SK-N-MC (cell line): ENCODE measurements around the gene IVL.

Experiments used
- DNase-seq: peaks from one replicate; pipeline ENCODE4 v3.0.0-alpha.2; 2011; ENCODE audit warnings: low read depth, low spot score
- H3K27ac ChIP-seq: fragments of 200-600 bp; sonication (generic); 2 replicates; pipeline ENCODE4 v1.5.1; 2016; ENCODE audit warnings: mixed run types
- H3K36me3 ChIP-seq: fragments of 200-600 bp; sonication (generic); 2 replicates; pipeline ENCODE4 v1.6.1; 2017; ENCODE audit warnings: antibody characterized with exemption, low read length, mixed read lengths; ENCODE audit not compliant: insufficient read depth
- H3K4me3 ChIP-seq: fragments of 200-600 bp; sonication (generic); 2 replicates; pipeline ENCODE4 v1.5.1; 2016
- H3K9ac ChIP-seq: fragments of 200-600 bp; sonication (generic); 2 replicates; pipeline ENCODE4 v1.8.0; 2017; ENCODE audit warnings: mixed run types, mixed read lengths; ENCODE audit not compliant: insufficient read length
- H3K9me3 ChIP-seq: fragments of 200-600 bp; sonication (generic); 2 replicates; pipeline ENCODE4 v1.6.1; 2017; ENCODE audit warnings: low read depth, mild to moderate bottlenecking, antibody characterized with exemption, low read length, moderate library complexity, mixed read lengths
- EZH2 ChIP-seq: fragments of 200-600 bp; sonication (generic); IDR thresholded peaks from one replicate; pipeline ENCODE4 v1.6.1; 2017; ENCODE audit warnings: antibody characterized with exemption
- FOXP2 ChIP-seq: optimal IDR thresholded peaks from 2 replicates; pipeline ENCODE3; 2011; ENCODE audit warnings: mild to moderate bottlenecking, moderate library complexity; ENCODE audit not compliant: insufficient read depth; ENCODE audit errors: extremely low read length, control extremely low read depth
- POLR2AphosphoS5 ChIP-seq: IDR thresholded peaks from 2 replicates; pipeline ENCODE4 v1.6.1; 2012; ENCODE audit warnings: mild to moderate bottlenecking, low read depth, low read length, borderline replicate concordance

Gene IVL

DNA sequence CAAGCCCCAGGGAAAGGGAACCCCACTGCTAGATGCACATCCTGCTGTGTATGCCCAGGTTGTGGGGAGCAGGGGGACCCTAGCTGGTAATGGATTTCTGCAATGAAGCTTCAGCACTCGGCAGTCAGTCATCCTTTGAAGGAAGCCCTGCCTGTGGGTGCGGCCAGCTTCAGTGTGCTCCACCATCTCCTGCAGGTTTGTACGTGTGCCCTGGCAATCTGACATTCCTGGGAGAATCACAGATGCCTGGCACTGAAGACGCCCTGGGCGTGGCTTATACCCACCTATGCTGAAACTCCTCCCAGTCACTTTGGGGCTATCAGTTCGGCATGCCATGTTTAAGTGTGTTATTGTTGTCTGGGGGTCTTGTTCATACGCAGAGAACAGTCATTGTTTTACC lies 45.4 kb downstream of the IVL start:
- Histone ChIP-seq H3K36me3 (no peaks in the 10 kb centered on the region), H3K9ac (no peak overlapping the region), H3K4me3 (no peak overlapping the region), H3K9me3 (no peaks in the 10 kb centered on the region), H3K27ac (no peak overlapping the region)
- TF ChIP-seq POLR2AphosphoS5 (no peak), FOXP2 (no peak), EZH2 (no peak)
- no peak for DNase-seq

GRCh38 chr1:152954436-152954835 lies 46.1 kb downstream of the IVL start:
- DNase-seq = no peak
- H3K27ac ChIP-seq = no peak overlapping the region
- no peaks in the 10 kb centered on the region for H3K36me3 ChIP-seq
- no peak overlapping the region for H3K9ac ChIP-seq
- no peak for TF ChIP-seq FOXP2
- no peak for TF ChIP-seq EZH2
- TF ChIP-seq POLR2AphosphoS5 = no peak
- H3K4me3 ChIP-seq = no peak overlapping the region
- no peaks in the 10 kb centered on the region for H3K9me3 ChIP-seq

- no peak for DNase-seq
- Histone ChIP-seq H3K27ac (no peak overlapping the region), H3K9ac (no peak overlapping the region), H3K36me3 (no peaks in the 10 kb centered on the region), H3K9me3 (no peaks in the 10 kb centered on the region), H3K4me3 (no peak overlapping the region)
- TF ChIP-seq FOXP2 (no peak), EZH2 (no peak), POLR2AphosphoS5 (no peak)
Observed at GRCh38 chr1:152957561-152957960, 49.2 kb downstream of the IVL start.

DNA sequence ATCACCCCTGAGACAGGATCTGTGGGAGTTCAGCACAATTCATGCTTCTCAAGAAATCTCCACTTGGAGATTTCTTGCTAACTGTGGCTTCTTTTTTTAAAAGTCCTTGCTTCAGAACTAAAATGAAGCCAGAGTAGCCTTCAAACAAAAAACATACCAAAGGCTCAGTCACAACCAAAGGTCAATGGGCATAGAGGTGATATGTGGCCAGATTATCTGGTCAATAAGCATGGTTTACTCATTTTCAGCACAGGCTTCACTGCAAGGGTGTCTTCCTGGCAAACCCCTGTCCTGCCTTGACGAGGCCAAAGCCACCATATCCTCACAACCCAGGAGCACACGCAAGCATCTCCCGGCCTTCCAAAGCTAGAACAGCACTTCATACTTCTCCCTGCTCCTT lies 50.9 kb downstream of the IVL start:
- no peak for DNase-seq
- no peaks in the 10 kb centered on the region for H3K36me3 ChIP-seq
- no peak overlapping the region for H3K9ac ChIP-seq
- H3K27ac ChIP-seq = no peak overlapping the region
- TF ChIP-seq POLR2AphosphoS5 (no peak), EZH2 (no peak)
- H3K9me3 ChIP-seq = no peaks in the 10 kb centered on the region
- H3K4me3 ChIP-seq = no peak overlapping the region

GRCh38 chr1:152959801-152960451 lies 51.6 kb downstream of the IVL start:
- Histone ChIP-seq H3K9me3 (no peaks in the 10 kb centered on the region), H3K9ac (no peak overlapping the region), H3K36me3 (no peaks in the 10 kb centered on the region), H3K27ac (no peak overlapping the region), H3K4me3 (no peak overlapping the region)
- no peak for DNase-seq
- TF ChIP-seq FOXP2 (no peak), POLR2AphosphoS5 (no peak), EZH2 (no peak)

DNA sequence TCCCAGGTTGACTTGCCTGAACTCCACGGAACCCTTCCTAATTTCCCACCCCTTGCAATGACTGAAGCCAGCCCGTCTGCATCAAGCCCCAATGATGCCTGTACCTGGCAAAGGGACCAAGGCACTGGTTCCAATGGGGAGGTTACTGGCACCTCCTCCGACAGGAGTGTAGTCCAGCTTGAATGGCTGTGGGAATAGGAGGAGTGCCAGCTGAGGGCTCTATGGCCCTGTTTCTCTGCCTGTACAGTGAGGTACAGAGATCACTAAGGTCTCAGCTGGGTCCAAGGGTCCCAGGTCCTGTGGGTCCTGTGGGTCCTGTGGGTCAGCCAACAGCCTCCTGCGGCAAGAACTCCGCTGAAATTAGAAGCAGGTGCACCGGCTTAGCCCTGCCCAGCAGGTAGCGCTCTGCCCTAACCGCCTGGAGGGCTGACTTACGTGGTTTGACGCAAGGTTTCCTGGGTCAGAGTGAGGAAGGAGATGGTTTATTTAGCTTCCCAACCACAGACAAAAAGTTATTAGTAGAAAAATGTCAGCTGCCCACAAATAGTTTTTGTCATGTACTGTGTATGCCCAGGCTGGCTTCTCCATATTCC lies 52.2 kb downstream of the IVL start:
- DNase-seq = no peak
- no peak overlapping the region for H3K27ac ChIP-seq
- TF ChIP-seq POLR2AphosphoS5 = no peak
- TF ChIP-seq EZH2 = no peak
- TF ChIP-seq FOXP2 = no peak
- no peaks in the 10 kb centered on the region for H3K9me3 ChIP-seq
- H3K4me3 ChIP-seq = no peak overlapping the region
- H3K36me3 ChIP-seq = no peaks in the 10 kb centered on the region
- H3K9ac ChIP-seq = no peak overlapping the region
